GM12873 (cell line): ENCODE results near the gene CDH4.

Experiments used
- CTCF ChIP-seq: IDR thresholded peaks from 2 replicates; pipeline ENCODE4 v1.5.1; 2012; ENCODE audit warnings: low read depth, mild to moderate bottlenecking, moderate library complexity, low read length, control low read depth; ENCODE audit not compliant: insufficient read depth; ENCODE audit errors: missing control alignments

Gene CDH4

DNA sequence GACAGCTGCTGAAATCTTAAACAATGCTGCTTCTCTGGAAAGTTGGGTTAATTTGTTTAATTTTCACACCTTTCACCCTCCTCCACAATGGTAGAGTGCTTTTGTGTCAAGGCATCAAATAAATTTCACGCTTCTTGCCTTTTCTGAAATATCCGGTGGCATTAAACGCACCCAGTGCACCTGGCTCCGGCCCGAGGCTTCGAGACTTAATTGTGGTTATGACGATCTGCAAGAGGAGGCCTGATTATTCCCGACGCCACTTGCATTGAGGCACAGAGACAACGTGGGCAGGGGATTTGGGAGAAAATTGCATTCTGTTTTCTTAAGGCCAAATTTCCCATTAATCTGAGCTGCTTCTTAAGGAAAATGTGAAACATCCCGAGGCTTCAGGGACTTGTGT, 152.2 kb downstream of the CDH4 start:
- no peak for TF ChIP-seq CTCF

DNA sequence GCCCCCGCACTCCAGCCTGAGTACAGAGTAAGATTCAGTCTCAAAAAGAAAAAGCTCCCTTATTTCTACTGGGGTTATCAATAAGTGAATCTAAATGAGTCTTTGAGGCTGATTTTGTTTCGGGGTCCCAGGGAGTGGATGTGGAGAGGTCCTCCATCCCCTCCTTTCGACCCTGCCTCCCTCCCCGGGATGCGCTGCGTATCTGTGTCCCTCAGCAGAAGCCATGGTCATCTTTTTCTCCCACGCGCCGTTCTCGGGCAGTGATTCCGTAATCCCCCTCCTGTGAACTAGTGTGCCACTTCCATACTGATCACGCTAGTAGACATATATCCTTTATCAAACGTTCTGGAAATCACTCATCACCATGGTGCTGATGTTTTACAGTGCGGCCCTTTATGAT, 152.9 kb downstream of the CDH4 start:
- TF ChIP-seq CTCF, result no peak

- TF ChIP-seq CTCF, result no peak
Measured at GRCh38 chr20:61407561-61407960, 155.5 kb downstream of the CDH4 start.

- no peak for TF ChIP-seq CTCF
Measured at GRCh38 chr20:61408951-61409740, 157.1 kb downstream of the CDH4 start.

GRCh38 chr20:61411743-61412142, 159.7 kb downstream of the CDH4 start:
- TF ChIP-seq CTCF, result no peak

- no peak for TF ChIP-seq CTCF
Measured at GRCh38 chr20:61413752-61414151, 161.7 kb downstream of the CDH4 start.

- no peak for TF ChIP-seq CTCF
Measured at GRCh38 chr20:61414455-61414991, 162.5 kb downstream of the CDH4 start.
